Iris pigment epithelial cell (primary cell): ENCODE data around the gene ZBTB22.

Source experiments
- DNase-seq: peaks from one replicate; pipeline ENCODE4 v3.0.0-alpha.2; 2011; ENCODE audit warnings: low read depth

Gene ZBTB22

GRCh38 chr6:33330736-33331135 is 13.2 kb upstream of the ZBTB22 start:
- DNase-seq, result no peak

GRCh38 chr6:33329058-33329457 is 11.5 kb upstream of the ZBTB22 start:
- no peak for DNase-seq

DNA sequence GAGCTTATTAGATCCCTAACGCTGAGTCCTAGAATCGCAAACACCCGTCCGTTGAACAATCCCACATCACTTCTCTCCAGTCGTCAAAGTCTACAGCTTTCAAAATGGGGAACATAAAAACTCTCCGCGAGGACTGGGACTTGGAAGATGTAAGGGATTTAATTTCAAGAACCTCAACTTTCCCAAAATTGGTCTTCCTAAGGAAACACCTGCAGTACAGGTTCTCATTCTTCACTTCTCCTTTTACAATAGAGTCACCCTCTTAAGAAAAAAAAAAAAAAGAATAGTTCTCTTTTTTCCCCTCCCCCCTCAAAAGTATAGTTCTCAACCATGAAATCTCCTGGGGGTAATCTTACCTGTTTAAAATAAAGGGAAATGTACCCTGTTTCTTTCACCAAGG is 6.6 kb upstream of the ZBTB22 start:
- DNase-seq, result no peak

DNA sequence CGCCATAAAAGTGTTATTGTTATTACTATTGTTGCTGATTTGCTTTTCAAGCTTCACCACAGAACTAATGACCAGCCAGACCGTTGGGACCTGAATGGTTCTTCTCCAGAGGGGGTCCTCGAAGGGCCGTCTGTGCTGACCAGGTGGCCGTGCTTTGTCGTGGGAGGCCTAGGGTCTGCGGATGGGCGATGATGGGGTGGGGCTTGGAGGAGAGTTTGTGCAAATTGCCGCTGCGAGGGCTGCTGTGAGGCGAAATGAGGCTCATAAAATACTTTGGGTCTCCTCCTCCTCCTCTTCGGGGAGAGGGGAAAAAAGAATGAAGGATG is 6.0 kb upstream of the ZBTB22 start:
- DNase-seq, result no peak

DNA sequence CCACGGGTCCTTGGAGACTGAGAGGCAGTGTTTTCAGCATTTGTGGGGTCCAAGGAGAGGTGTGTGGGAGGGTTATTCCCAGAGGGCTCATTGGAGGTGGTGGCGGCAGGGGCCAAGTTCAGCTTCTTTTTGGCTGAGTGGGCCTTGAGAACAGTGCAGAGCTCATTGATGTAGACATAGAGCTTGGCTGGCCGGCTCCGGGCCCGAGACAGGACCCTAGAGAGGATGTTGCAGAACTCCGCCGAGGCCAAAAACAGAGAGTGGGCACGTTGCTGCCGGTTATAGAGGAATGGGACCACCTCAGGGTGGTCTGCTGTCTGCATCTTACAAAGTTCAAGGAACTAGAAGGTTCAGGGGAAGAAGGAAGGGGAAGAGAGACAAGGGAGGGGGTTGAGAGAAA is 3.7 kb upstream of the ZBTB22 start:
- no peak for DNase-seq

- peak; percentile 95 for DNase-seq
These were observed 3.0 kb upstream of the ZBTB22 start for GRCh38 chr6:33320315-33321181.

- DNase-seq, result no peak
These were observed 2.4 kb upstream of the ZBTB22 start for GRCh38 chr6:33319939-33320314.

GRCh38 chr6:33318426-33319073 is 1.0 kb upstream of the ZBTB22 start:
- DNase-seq, result no peak

GRCh38 chr6:33317419-33317668 is 200 bp downstream of the ZBTB22 start:
- no peak for DNase-seq

GRCh38 chr6:33316603-33317418 is 733 bp downstream of the ZBTB22 start:
- no peak for DNase-seq

- DNase-seq, result no peak
These were observed 1.5 kb downstream of the ZBTB22 start for GRCh38 chr6:33315793-33316602.

- peak; percentile 29 for DNase-seq
These were observed 2.4 kb downstream of the ZBTB22 start for GRCh38 chr6:33314943-33315792.

GRCh38 chr6:33314515-33314942 is 3.0 kb downstream of the ZBTB22 start:
- peak; percentile 81 for DNase-seq

DNA sequence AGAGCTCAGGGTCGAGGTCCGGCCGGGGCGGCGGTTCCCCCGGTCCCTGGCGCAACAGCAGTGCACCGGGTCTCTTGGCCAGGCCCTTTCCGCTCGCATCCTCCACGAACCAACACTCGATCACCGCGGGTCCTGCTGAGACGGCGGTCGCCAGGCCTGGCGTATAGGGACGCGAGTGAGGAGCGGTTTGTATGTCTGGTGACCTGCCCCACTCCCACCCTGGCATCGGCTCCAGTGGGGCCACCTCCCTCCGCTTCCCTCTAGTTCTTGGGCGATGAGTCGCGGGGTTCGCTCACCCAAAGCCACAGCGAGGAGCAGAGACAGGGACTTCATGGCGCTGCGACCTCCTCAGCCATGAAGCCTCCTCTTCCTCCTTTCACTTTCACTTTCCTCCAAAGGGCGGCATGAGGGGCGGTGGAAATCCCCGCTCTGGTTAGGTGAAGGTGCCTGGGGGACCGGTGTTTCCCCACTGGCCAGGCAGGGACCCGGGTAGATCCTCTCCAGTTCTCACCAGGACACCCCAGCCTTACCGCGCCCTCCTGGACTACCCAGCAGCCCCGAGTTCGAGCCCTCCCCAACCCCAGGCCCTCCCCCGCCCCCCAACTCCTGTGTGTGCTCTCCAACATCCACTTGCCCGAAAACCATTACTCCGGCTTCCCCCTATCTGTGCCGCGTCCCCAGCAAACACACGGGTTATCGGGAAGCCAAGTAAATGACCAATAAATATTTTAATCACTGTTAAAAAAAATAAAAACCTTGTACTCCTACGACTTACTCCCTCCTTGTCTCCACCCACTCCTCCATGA is 3.6 kb downstream of the ZBTB22 start, which contains the start of gene TAPBP:
Gene TAPBP (minus strand): TSS at position 370 of the 806 bp plus-strand sequence. CDS start 37 bp downstream, at position 333.
- peak; percentile 79 for DNase-seq

- peak; percentile 42 for DNase-seq
These were observed 4.3 kb downstream of the ZBTB22 start for GRCh38 chr6:33313105-33313708.

DNA sequence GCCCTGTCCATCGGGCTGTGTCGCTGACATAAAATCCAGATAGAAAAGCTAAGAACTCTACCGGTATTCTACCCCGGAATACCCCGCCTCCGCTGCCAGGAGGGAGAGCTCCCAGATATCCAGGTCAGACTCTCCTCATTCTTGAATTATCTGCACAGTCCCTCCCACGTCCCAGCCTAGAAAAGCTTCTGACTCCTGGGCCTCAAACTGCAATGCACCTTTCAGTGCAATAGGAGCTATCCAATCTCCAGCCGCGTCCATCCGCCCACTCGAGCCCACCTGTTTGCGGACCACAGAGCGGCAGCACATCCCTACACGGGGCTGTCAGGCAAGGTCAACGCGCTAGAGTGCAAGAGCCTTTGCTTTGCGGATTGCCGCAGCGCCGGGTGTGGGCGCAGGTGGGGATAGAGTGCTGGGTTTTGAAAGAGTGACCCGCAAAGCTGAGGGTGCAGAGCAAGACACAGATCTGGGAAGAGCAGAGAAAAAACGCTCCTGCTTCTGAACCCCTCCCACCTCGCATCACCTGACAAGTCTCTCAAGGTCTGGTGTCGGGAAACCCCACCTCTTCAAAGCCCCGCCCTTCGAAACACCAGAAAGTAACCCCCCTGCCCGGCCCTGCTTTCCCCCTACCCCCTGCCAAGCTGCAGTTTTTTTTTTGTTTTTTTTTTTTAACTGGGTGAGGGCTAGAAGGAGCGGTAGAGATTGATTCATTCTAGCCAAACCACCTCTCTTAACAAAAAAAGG is 5.0 kb downstream of the ZBTB22 start:
- DNase-seq, result peak; percentile 87

DNA sequence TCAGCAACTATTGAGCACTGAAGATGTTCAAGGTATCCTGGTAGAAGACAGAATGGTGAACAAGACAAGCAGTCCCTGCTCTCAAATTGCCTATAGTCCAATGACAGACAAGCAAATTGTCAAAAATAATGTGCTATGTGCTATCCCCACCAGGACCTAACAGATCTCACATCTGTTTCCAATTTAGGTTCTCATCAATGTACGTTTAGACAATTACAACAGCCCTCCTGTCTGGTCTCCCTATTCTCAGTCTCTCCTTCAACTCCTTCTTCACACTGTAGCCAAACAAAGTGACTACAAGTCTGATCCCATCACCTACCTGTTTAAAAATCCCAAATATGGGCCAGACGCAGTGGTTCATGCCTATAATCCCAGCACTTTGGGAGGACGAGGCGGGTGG is 11.2 kb downstream of the ZBTB22 start:
- no peak for DNase-seq

DNA sequence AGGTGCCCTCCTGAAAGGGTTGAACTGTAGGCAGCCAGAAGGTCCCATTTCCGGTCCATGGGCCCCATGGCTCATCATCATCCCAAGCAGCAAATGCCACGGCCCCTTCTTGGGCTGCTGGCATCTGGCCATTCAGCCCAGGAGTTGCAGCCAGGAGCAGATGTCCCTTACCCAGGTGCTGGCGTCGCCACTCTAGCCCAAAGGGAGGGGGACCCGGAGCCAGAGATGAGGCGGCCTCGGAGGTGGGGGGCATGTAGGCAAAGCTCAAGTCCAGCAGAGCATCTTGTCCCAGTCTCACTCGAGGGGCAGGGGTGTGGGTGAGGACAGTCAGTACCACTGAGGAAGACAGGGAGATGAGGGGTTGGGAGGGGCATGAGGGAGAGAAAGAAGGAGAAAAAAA is 12.5 kb downstream of the ZBTB22 start:
- no peak for DNase-seq

DNA sequence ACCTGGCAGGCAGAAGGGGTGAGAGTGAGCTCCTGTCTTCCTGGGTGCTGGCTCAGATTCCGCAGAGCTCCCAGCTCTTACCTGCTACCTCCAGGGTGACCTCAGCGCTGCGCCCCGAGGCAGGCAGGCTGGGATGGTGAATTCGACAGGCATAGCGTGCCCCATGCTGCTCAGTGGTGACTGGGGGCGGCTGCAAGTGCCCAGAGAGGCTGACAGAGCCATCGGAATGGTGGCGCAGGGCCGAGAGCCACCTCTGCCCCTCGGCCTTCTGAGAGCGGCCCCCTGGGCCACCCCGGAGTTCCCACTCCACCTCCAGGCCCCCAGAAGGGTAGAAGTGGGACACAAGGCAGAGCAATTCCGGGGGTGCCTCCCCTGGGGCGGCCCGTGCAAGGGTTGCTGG is 13.3 kb downstream of the ZBTB22 start:
- no peak for DNase-seq
